Parathyroid adenoma (tissue), 2 donors: ENCODE data around the gene GALNT4.

Experiments
- H2AFZ ChIP-seq: fragments of 300-600 bp; sonication (generic); one replicate; pipeline ENCODE4 v1.7.0; 2017; ENCODE audit warnings: antibody characterized with exemption, mild to moderate bottlenecking
- H3K27ac ChIP-seq: fragments of 300-600 bp; sonication (generic); one replicate; pipeline ENCODE4 v1.7.0; 2017
- H3K27me3 ChIP-seq: fragments of 300-600 bp; sonication (generic); one replicate; pipeline ENCODE4 v1.7.0; 2017; ENCODE audit warnings: low read length; ENCODE audit not compliant: control insufficient read depth, insufficient read depth
- H3K36me3 ChIP-seq: fragments of 300-600 bp; sonication (generic); one replicate; pipeline ENCODE4 v1.7.0; 2017; ENCODE audit warnings: low read length; ENCODE audit not compliant: control insufficient read depth, insufficient read depth
- H3K4me1 ChIP-seq: fragments of 300-600 bp; sonication (generic); one replicate; pipeline ENCODE4 v1.7.0; 2017; ENCODE audit warnings: control low read depth
- H3K4me2 ChIP-seq: fragments of 300-600 bp; sonication (generic); one replicate; pipeline ENCODE4 v1.7.0; 2017; ENCODE audit warnings: low read length
- H3K4me3 ChIP-seq: fragments of 300-600 bp; sonication (generic); one replicate; pipeline ENCODE4 v1.7.0; 2017; ENCODE audit warnings: low read depth, low read length
- H3K79me2 ChIP-seq: fragments of 300-600 bp; sonication (generic); one replicate; pipeline ENCODE4 v1.7.0; 2017; ENCODE audit warnings: control low read depth
- H3K9ac ChIP-seq: fragments of 300-600 bp; sonication (generic); one replicate; pipeline ENCODE4 v1.7.0; 2017; ENCODE audit warnings: mild to moderate bottlenecking
- H3K9me3 ChIP-seq: fragments of 300-600 bp; sonication (generic); one replicate; pipeline ENCODE4 v1.7.0; 2017; ENCODE audit warnings: low read length; ENCODE audit not compliant: control insufficient read depth
- CTCF ChIP-seq: fragments of 300-600 bp; sonication (generic); IDR thresholded peaks from one replicate; pipeline ENCODE4 v1.7.0; 2017; ENCODE audit warnings: antibody characterized with exemption, mild to moderate bottlenecking
- donor health status: primary hyperparathyroidism.

GALNT4 gene

GRCh38 chr12:89524541-89525304 is at the start of gene GALNT4:
Gene GALNT4, minus strand, starts transcription at chr12:89524796. Its CDS starts 247 bp downstream, at chr12:89524549.
- Histone ChIP-seq H3K9ac (peak within 1 kb of the TSS; percentile 64), H3K36me3 (no peaks in the 10 kb centered on the region), H3K4me2 (peak within 1 kb of the TSS; percentile 94), H3K27ac (peak within 1 kb of the TSS; percentile 87), H3K79me2 (peaks cover 21% of the 10 kb centered on the region), H3K9me3 (no peaks in the 10 kb centered on the region), H2AFZ (peak within 1 kb of the TSS; percentile 97), H3K27me3 (no peaks in the 10 kb centered on the region), H3K4me1 (peaks cover 7% of the 10 kb centered on the region), H3K4me3 (peak within 1 kb of the TSS; percentile 78)
- peak; percentile 81 for TF ChIP-seq CTCF

GRCh38 chr12:89573051-89573810 is 48.6 kb upstream of the GALNT4 start:
- no peaks in the 10 kb centered on the region for H3K9me3 ChIP-seq
- no peak overlapping the region for H2AFZ ChIP-seq
- no peak overlapping the region for H3K4me3 ChIP-seq
- peaks cover 14% of the 10 kb centered on the region for H3K4me1 ChIP-seq
- TF ChIP-seq CTCF, result no peak
- no peak overlapping the region for H3K27ac ChIP-seq
- H3K36me3 ChIP-seq, result no peaks in the 10 kb centered on the region
- no peak overlapping the region for H3K9ac ChIP-seq
- H3K79me2 ChIP-seq, result no peaks in the 10 kb centered on the region
- no peak overlapping the region for H3K4me2 ChIP-seq
- no peaks in the 10 kb centered on the region for H3K27me3 ChIP-seq

- H3K9ac ChIP-seq, result no peak overlapping the region
- no peak overlapping the region for H2AFZ ChIP-seq
- no peak for TF ChIP-seq CTCF
These were observed 47.0 kb upstream of the GALNT4 start for GRCh38 chr12:89571491-89572195.

GRCh38 chr12:89568484-89568883 is 43.9 kb upstream of the GALNT4 start:
- H3K27ac ChIP-seq, result no peak overlapping the region
- no peaks in the 10 kb centered on the region for H3K27me3 ChIP-seq
- H3K79me2 ChIP-seq, result no peaks in the 10 kb centered on the region
- TF ChIP-seq CTCF, result no peak
- no peak overlapping the region for H3K9ac ChIP-seq
- no peak overlapping the region for H2AFZ ChIP-seq
- H3K9me3 ChIP-seq, result no peaks in the 10 kb centered on the region
- no peak overlapping the region for H3K4me3 ChIP-seq
- no peak overlapping the region for H3K4me2 ChIP-seq
- no peaks in the 10 kb centered on the region for H3K36me3 ChIP-seq
- H3K4me1 ChIP-seq, result no peaks in the 10 kb centered on the region

More at GRCh38 chr12:89571491-89572195, 47.0 kb upstream of the GALNT4 start:
- no peaks in the 10 kb centered on the region for H3K36me3 ChIP-seq
- no peaks in the 10 kb centered on the region for H3K9me3 ChIP-seq
- H3K4me3 ChIP-seq, result no peak overlapping the region
- H3K27me3 ChIP-seq, result no peaks in the 10 kb centered on the region
- no peak overlapping the region for H3K27ac ChIP-seq
- peaks cover 14% of the 10 kb centered on the region for H3K4me1 ChIP-seq
- H3K79me2 ChIP-seq, result no peaks in the 10 kb centered on the region
- no peak overlapping the region for H3K4me2 ChIP-seq
